Neural progenitor cell (in vitro differentiated cells): Measurements from ENCODE around the gene VWA2. TPM values are rescaled to one million over a fixed set of nuclear protein-coding genes. Genes with fewer than 3 reads are reported as not detected.

ENCODE experiments used
- DNase-seq: peaks from one replicate; pipeline ENCODE4 v3.0.0-alpha.2; 2016; ENCODE audit warnings: low spot score
- H2AFZ ChIP-seq: fragments of 200-600 bp; sonication (generic); replicated peaks from 2 replicates; pipeline ENCODE4 v1.6.1; 2016; ENCODE audit warnings: antibody characterized with exemption
- H3F3A ChIP-seq: fragments of 200-600 bp; sonication (generic); 2 replicates; pipeline ENCODE4 v1.6.1; 2016; ENCODE audit warnings: antibody characterized with exemption, low read depth
- H3K27ac ChIP-seq: fragments of 200-600 bp; sonication (generic); 2 replicates; pipeline ENCODE4 v1.5.1; 2016; ENCODE audit warnings: mild to moderate bottlenecking
- H3K27me3 ChIP-seq: fragments of 200-600 bp; sonication (generic); 2 replicates; pipeline ENCODE4 v1.6.1; 2016; ENCODE audit warnings: mild to moderate bottlenecking, moderate library complexity
- H3K36me3 ChIP-seq: fragments of 200-600 bp; sonication (generic); 2 replicates; pipeline ENCODE4 v1.5.1; 2016
- H3K4me1 ChIP-seq: fragments of 200-600 bp; sonication (generic); 2 replicates; pipeline ENCODE4 v1.6.1; 2016; ENCODE audit warnings: mixed run types
- H3K4me2 ChIP-seq: fragments of 200-600 bp; sonication (generic); 2 replicates; pipeline ENCODE4 v1.6.1; 2016
- H3K4me3 ChIP-seq: fragments of 200-600 bp; sonication (generic); 2 replicates; pipeline ENCODE4 v1.5.1; 2016
- H3K79me2 ChIP-seq: fragments of 200-600 bp; sonication (generic); 2 replicates; pipeline ENCODE4 v1.6.1; 2016; ENCODE audit warnings: low read depth
- H3K9ac ChIP-seq: fragments of 200-600 bp; sonication (generic); 2 replicates; pipeline ENCODE4 v1.6.1; 2016
- H3K9me3 ChIP-seq: fragments of 200-600 bp; sonication (generic); 2 replicates; pipeline ENCODE4 v1.5.1; 2016; ENCODE audit warnings: low read depth
- H4K20me1 ChIP-seq: fragments of 200-600 bp; sonication (generic); 2 replicates; pipeline ENCODE4 v1.6.1; 2016; ENCODE audit warnings: low read depth
- H3K27ac Mint-ChIP-seq: 3 replicates; pipeline ENCODE4 v1.8.0; 2021; ENCODE audit warnings: mixed read lengths
- H3K27me3 Mint-ChIP-seq: 2 replicates; pipeline ENCODE4 v1.8.0; 2022; ENCODE audit warnings: low read depth, mild to moderate bottlenecking, inconsistent platforms, moderate library complexity, mixed read lengths; ENCODE audit not compliant: insufficient read depth
- H3K36me3 Mint-ChIP-seq: 3 replicates; pipeline ENCODE4 v1.8.0; 2021; ENCODE audit warnings: mixed read lengths
- H3K4me1 Mint-ChIP-seq: 3 replicates; pipeline ENCODE4 v1.8.0; 2021; ENCODE audit warnings: mixed read lengths
- H3K4me3 Mint-ChIP-seq: 3 replicates; pipeline ENCODE4 v1.8.0; 2021; ENCODE audit warnings: mild to moderate bottlenecking, moderate library complexity, mixed read lengths
- H3K9me3 Mint-ChIP-seq: 3 replicates; pipeline ENCODE4 v1.8.0; 2020; ENCODE audit warnings: mixed read lengths
- CTCF ChIP-seq: fragments of 200-600 bp; sonication (generic); IDR thresholded peaks from 2 replicates; pipeline ENCODE4 v1.5.1; 2017; ENCODE audit warnings: antibody characterized with exemption, mild to moderate bottlenecking
- EZH2 ChIP-seq: fragments of 200-600 bp; sonication (generic); IDR thresholded peaks from 2 replicates; pipeline ENCODE4 v1.6.1; 2017; ENCODE audit warnings: antibody characterized with exemption, mild to moderate bottlenecking, moderate library complexity
- EZH2phosphoT487 ChIP-seq: fragments of 200-600 bp; sonication (generic); IDR thresholded peaks from 2 replicates; pipeline ENCODE4 v1.6.1; 2017; ENCODE audit warnings: antibody characterized with exemption
- total RNA-seq: library from RNA; depleted of rRNA; stranded (reverse); fragments of >200 nt; gene quantifications from 2 replicates; pipeline ENCODE4 v1.2.3, GENCODE V29; 2015; ENCODE audit warnings: low replicate concordance

Gene VWA2
- total RNA-seq, 1 donor from 2014 or later: not detected

- H3K27me3 ChIP-seq: no peaks in the 10 kb centered on the region
- no peak overlapping the region for H3K4me3 Mint-ChIP-seq
- no peak for DNase-seq
- H3K79me2 ChIP-seq: no peaks in the 10 kb centered on the region
- H3K4me2 ChIP-seq: no peak overlapping the region
- peaks cover 25% of the 10 kb centered on the region for H3K4me1 Mint-ChIP-seq
- no peaks in the 10 kb centered on the region for H3K9me3 Mint-ChIP-seq
- no peaks in the 10 kb centered on the region for H3K9me3 ChIP-seq
- no peak overlapping the region for H3K9ac ChIP-seq
- no peaks in the 10 kb centered on the region for H4K20me1 ChIP-seq
- no peaks in the 10 kb centered on the region for H3F3A ChIP-seq
- H3K27ac ChIP-seq: no peak overlapping the region
- no peak overlapping the region for H2AFZ ChIP-seq
- no peak overlapping the region for H3K27ac Mint-ChIP-seq
- H3K4me3 ChIP-seq: no peak overlapping the region
- peaks cover 16% of the 10 kb centered on the region for H3K36me3 Mint-ChIP-seq
- H3K4me1 ChIP-seq: peaks cover 14% of the 10 kb centered on the region
- no peak for TF ChIP-seq EZH2phosphoT487
- no peak for TF ChIP-seq CTCF
- TF ChIP-seq EZH2: no peak
- H3K36me3 ChIP-seq: no peaks in the 10 kb centered on the region
- H3K27me3 Mint-ChIP-seq: peaks cover 2% of the 10 kb centered on the region
Observed at GRCh38 chr10:114326795-114327194, 87.7 kb downstream of the VWA2 start.

- H3K27ac Mint-ChIP-seq: no peak overlapping the region
- H3K27me3 Mint-ChIP-seq: peaks cover 2% of the 10 kb centered on the region
- H3K36me3 Mint-ChIP-seq: peaks cover 7% of the 10 kb centered on the region
- no peak overlapping the region for H3K27ac ChIP-seq
- H2AFZ ChIP-seq: no peak overlapping the region
- H3F3A ChIP-seq: no peaks in the 10 kb centered on the region
- H3K4me1 Mint-ChIP-seq: peaks cover 26% of the 10 kb centered on the region
- no peak overlapping the region for H3K4me3 ChIP-seq
- no peaks in the 10 kb centered on the region for H3K9me3 ChIP-seq
- no peak overlapping the region for H3K4me2 ChIP-seq
- no peak overlapping the region for H3K9ac ChIP-seq
- peaks cover 14% of the 10 kb centered on the region for H3K4me1 ChIP-seq
- H3K4me3 Mint-ChIP-seq: no peak overlapping the region
- H4K20me1 ChIP-seq: no peaks in the 10 kb centered on the region
- no peaks in the 10 kb centered on the region for H3K9me3 Mint-ChIP-seq
- no peaks in the 10 kb centered on the region for H3K36me3 ChIP-seq
- no peak for TF ChIP-seq CTCF
- TF ChIP-seq EZH2phosphoT487: no peak
- no peak for TF ChIP-seq EZH2
- H3K79me2 ChIP-seq: no peaks in the 10 kb centered on the region
- no peaks in the 10 kb centered on the region for H3K27me3 ChIP-seq
- no peak for DNase-seq
Observed at GRCh38 chr10:114327537-114328440, 88.7 kb downstream of the VWA2 start.

GRCh38 chr10:114328441-114328812 lies 89.4 kb downstream of the VWA2 start:
- Histone ChIP-seq H3K27ac (no peak overlapping the region), H3K79me2 (no peaks in the 10 kb centered on the region), H3K36me3 (no peaks in the 10 kb centered on the region), H3F3A (no peaks in the 10 kb centered on the region), H2AFZ (no peak overlapping the region), H3K9ac (no peak overlapping the region), H3K4me3 (no peak overlapping the region), H4K20me1 (no peaks in the 10 kb centered on the region), H3K9me3 (no peaks in the 10 kb centered on the region), H3K4me2 (no peak overlapping the region), H3K27me3 (no peaks in the 10 kb centered on the region), H3K4me1 (peaks cover 14% of the 10 kb centered on the region)
- peaks cover 2% of the 10 kb centered on the region for H3K27me3 Mint-ChIP-seq
- H3K27ac Mint-ChIP-seq: no peak overlapping the region
- no peaks in the 10 kb centered on the region for H3K9me3 Mint-ChIP-seq
- DNase-seq: no peak
- peaks cover 2% of the 10 kb centered on the region for H3K36me3 Mint-ChIP-seq
- H3K4me1 Mint-ChIP-seq: peaks cover 28% of the 10 kb centered on the region
- TF ChIP-seq CTCF (no peak), EZH2 (no peak), EZH2phosphoT487 (no peak)
- no peak overlapping the region for H3K4me3 Mint-ChIP-seq
